IgD-negative memory B cell (primary cell): Measurements from ENCODE around the gene SLC13A3. TPM values are rescaled to one million over a fixed set of nuclear protein-coding genes. Genes with fewer than 3 reads are reported as not detected.
"Not testable (repeated sequence)": the region's sequence is repeated elsewhere in the genome, so short reads cannot be mapped to it uniquely, and the experiment has no call there.

Source experiments
- H3K27ac Mint-ChIP-seq, 3 donors: one replicate each; pipeline ENCODE4 v1.8.0; 2020 to 2022; ENCODE audit warnings: mild to moderate bottlenecking in 3 of 3, mixed read lengths in 3 of 3, moderate library complexity in 1 of 3
- H3K27me3 Mint-ChIP-seq: one replicate; pipeline ENCODE4 v1.8.0; 2021; ENCODE audit warnings: mixed read lengths
- H3K36me3 Mint-ChIP-seq: one replicate; pipeline ENCODE4 v1.8.0; 2020; ENCODE audit warnings: mild to moderate bottlenecking, mixed read lengths
- H3K4me1 Mint-ChIP-seq, 3 donors: one replicate each; pipeline ENCODE4 v1.8.0; 2020 to 2022; ENCODE audit warnings: mixed read lengths in 3 of 3, mild to moderate bottlenecking in 1 of 3
- H3K4me3 Mint-ChIP-seq, 4 donors: one replicate each; pipeline ENCODE4 v1.8.0; 2020 to 2022; ENCODE audit warnings: mild to moderate bottlenecking in 4 of 4, mixed read lengths in 4 of 4, moderate library complexity in 3 of 4
- H3K9me3 Mint-ChIP-seq, 3 donors: one replicate each; pipeline ENCODE4 v1.8.0; 2020 to 2021; ENCODE audit warnings: mixed read lengths in 3 of 3, mild to moderate bottlenecking in 1 of 3
- polyA plus RNA-seq: library from polyadenylated mRNA; unstranded; fragments of 300-500 nt; fragmentation: Illumina TruSeq; gene quantifications from one replicate; pipeline ENCODE4 v1.2.3, GENCODE V29; 2021

The SLC13A3 gene
- polyA plus RNA-seq, 1 donor from 2014 or later, result not detected

DNA sequence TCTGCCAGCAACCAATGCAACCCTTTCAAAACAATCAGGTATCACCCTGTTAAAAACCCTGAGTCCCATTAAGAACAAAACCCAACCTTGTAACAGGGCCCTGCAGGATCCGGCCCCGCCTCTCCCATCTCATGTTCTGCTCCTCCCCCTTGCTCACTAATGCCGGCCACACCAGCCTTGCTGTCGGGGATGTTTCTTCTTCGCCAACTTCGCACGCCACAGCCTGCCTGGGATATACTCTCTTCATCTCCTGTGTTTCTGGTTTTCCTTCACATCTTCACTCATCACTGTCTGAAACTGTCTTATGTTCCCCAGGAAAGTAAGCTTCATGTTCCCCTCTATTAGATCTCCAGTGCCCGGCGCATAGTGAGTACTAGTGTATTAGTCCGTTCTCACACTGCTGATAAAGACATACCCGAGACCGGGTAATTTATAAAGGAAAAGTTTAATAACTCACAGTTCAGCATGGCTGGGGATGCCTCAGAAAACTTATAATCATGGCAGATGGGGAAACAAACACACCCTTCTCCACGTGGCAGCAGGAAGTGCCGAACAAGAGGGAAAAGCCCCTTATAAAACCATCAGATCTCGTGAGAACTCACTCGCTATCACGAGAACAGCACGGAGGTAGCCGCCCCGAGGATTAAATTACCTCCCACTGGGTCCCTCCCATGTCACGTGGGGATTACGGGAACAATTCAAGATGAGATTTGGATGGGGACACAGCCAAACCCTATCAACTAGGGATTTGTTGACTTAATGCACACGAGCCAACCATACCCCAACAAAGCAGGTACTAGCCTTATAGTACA lies 32.9 kb upstream of the SLC13A3 start:
- peak overlapping the region in 1 of 4 donors; percentile 20 for H3K4me3 Mint-ChIP-seq

DNA sequence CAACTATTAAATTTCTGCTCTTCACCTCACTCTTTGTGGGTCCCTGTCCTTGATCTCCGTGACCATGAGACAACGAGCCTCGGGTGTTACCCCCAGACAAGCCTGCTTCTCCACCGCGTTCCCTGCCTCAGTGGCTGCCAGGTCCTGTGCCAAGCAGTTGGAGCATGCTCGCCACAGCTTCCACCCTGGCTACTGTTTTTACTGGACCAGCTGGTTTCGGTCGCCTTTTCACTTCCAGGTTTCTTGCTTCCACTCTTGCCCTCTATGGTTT lies 32.3 kb upstream of the SLC13A3 start:
- Mint-ChIP-seq H3K4me1 (peaks cover 31 to 43% (median 42%) of the 10 kb centered on the region in 3 donors), H3K27me3 (no peaks in the 10 kb centered on the region), H3K9me3 (no peaks in the 10 kb centered on the region), H3K4me3 (peak overlapping the region in 1 of 4 donors; percentile 17), H3K36me3 (no peaks in the 10 kb centered on the region), H3K27ac (no peak overlapping the region)

More for the DNA sequence above, 32.9 kb upstream of the SLC13A3 start:
- Mint-ChIP-seq H3K27me3 (no peaks in the 10 kb centered on the region), H3K27ac (no peak overlapping the region), H3K4me1 (peaks cover 32 to 44% (median 42%) of the 10 kb centered on the region in 3 donors), H3K9me3 (no peaks in the 10 kb centered on the region), H3K36me3 (no peaks in the 10 kb centered on the region)

DNA sequence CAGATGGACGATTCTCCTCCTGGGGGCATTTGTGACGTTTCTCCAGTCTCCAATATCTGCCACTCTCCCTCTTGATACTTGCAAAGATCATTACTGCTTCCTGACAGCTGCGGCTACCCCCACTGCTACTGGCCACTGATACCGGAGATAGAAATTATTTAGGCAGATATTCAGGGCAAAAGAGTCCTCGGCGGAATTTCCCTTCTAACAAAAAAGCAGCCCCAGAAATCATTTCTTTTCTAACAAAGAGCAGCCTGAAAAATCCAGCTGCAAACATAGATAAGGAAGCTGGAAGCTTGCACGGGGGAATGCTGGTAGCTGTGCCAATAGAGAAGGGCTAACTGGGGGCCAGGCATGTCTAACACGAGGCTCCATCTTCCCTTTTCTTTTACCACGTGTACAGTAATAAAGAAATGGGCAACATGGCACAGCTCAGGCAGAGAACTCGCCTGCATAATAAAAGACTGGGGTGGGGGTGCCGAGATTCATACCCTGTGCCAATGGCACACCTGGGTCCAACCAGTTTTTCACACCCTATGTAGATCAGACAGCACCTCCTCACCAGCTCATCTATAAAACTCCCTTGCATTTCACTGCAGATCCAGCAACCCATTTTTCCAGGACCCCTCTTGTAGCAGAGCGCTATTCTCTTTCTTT lies 31.9 kb upstream of the SLC13A3 start:
- peaks cover 3% of the 10 kb centered on the region for H3K36me3 Mint-ChIP-seq
- H3K27ac Mint-ChIP-seq, result peak overlapping the region in 1 of 3 donors; percentile 6
- H3K4me1 Mint-ChIP-seq, result peaks cover 28 to 38% (median 38%) of the 10 kb centered on the region in 3 donors
- H3K27me3 Mint-ChIP-seq, result no peaks in the 10 kb centered on the region
- peak overlapping the region in 1 of 4 donors; percentile 17 for H3K4me3 Mint-ChIP-seq
- no peaks in the 10 kb centered on the region for H3K9me3 Mint-ChIP-seq

DNA sequence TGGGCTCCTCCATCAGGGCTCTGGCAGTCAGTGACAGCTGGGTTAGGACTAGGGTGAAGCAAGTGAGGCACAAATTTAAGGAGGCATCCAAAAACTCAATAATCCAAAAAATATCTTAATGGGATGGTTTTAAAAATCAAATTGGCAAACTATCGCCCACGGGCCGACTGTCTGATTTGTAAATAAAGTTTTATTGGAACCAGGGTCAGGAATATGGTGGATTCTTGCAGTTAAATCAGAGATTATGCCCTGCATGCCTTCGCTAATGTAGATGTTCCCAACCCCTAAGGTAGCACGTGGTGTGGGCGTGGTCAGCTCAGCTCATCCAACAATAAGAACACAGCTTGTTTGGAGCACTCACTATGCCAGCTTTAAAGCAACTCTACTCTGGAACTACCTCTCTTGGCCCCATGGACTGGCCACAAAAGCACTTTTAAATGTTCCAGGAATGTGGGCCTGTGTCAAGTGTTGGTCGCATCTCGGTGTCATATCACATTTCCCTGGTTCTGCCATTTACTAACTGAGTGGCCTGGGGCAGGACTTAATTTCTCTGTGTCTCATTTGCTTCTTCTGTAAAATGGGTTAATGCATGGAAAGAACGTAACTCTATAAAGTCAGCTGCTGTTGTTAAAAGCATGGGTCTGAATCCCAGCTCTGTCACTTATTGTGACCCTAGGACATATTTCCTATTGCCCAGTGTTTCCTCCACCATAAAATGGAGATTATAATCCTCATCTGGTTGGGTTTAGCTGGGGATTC lies 31.0 kb upstream of the SLC13A3 start:
- Mint-ChIP-seq H3K36me3 (peaks cover 4% of the 10 kb centered on the region), H3K9me3 (no peaks in the 10 kb centered on the region), H3K4me3 (peak overlapping the region in 1 of 4 donors; percentile 53), H3K4me1 (peaks cover 21 to 33% (median 33%) of the 10 kb centered on the region in 3 donors), H3K27ac (peak overlapping the region in 1 of 3 donors; percentile 73), H3K27me3 (no peaks in the 10 kb centered on the region)

DNA sequence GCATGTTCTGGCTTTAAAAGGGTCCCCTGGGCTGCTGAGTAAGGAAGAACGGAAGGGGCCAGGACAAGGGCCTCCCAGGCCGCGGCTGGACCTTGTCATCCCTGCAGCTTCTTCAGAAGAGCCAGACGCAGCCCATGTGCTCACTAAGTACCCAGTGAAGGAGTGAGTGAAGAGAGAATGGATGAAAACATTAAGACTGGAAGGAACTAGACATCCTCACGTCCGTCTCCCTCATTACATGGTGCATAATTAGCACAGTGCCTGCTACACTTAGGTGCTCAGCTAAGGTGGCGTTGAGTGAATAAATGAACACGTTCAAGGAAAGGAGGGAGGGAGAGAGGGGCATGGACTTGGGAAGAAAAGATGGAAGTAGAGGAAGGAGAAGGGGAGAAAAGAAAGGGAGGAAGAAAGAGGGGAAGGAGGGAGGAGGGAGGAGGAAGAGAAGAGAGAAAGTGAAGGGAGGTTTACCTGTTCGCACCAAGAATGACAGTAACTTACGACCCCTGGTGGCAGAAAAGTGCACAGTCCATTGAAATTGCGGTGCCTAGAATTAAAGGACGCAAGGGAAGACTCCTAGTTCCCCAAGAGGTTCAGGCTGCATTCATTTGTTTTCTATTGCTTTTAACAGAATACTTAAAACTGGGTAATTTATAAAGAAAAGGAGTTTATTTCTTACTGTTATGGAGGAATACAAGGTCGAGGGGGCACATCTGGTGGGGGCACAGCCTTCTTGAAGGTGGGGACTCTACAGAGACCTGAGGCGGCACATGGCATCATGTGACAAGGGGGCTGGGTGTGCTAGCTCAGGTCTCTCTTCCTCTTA lies 30.0 kb upstream of the SLC13A3 start:
- Mint-ChIP-seq H3K27me3 (no peaks in the 10 kb centered on the region), H3K9me3 (no peaks in the 10 kb centered on the region), H3K27ac (peak overlapping the region in 1 of 3 donors; percentile 73), H3K36me3 (peaks cover 4% of the 10 kb centered on the region), H3K4me1 (peaks cover 17 to 27% (median 25%) of the 10 kb centered on the region in 3 donors), H3K4me3 (peak overlapping the region in 2 of 4 donors; percentile 53 to 60)

DNA sequence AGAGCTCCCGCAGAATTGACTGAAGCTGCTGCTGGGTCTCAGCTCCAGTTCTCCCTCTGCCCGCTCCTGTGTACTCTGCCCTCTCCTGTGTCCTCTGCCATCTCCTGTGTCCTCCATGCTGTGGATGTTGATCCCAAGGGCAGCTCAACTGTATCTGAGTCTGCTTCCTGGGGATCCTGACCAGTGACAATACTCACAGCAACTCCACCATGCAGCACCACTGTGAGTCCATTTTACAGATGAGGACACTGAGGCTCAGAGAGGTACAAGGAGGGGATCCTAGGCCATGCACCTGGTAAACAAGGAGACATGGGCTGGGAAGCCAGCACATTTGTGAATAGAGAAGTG lies 29.4 kb upstream of the SLC13A3 start:
- Mint-ChIP-seq H3K36me3 (peaks cover 4% of the 10 kb centered on the region), H3K4me1 (peaks cover 17 to 22% (median 19%) of the 10 kb centered on the region in 3 donors), H3K27ac (no peak overlapping the region), H3K27me3 (no peaks in the 10 kb centered on the region), H3K9me3 (no peaks in the 10 kb centered on the region), H3K4me3 (no peak overlapping the region)

DNA sequence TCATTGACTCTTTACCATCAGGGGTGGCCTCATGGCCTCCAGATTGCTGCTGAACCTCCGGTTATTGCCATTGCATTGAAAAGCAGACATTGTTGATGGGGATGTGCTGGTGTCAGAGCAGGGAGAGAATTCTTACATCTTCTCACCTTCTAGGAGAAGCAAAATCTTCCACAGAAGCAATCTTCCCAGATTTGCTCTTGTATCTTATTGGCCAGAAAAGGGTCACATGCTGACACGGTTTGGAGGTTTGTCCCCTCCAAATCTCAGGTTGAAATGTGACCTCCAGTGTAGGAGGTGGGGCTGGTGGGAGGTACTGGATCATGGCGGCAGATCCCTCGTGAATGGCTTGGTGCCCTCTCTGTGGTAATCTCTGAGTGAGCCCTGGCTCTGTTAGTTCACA lies 27.3 kb upstream of the SLC13A3 start:
- Mint-ChIP-seq H3K9me3 (no peaks in the 10 kb centered on the region), H3K27ac (no peak overlapping the region), H3K36me3 (peaks cover 4% of the 10 kb centered on the region), H3K4me3 (no peak overlapping the region), H3K27me3 (no peaks in the 10 kb centered on the region), H3K4me1 (peaks cover 8 to 17% (median 10%) of the 10 kb centered on the region in 3 donors)

DNA sequence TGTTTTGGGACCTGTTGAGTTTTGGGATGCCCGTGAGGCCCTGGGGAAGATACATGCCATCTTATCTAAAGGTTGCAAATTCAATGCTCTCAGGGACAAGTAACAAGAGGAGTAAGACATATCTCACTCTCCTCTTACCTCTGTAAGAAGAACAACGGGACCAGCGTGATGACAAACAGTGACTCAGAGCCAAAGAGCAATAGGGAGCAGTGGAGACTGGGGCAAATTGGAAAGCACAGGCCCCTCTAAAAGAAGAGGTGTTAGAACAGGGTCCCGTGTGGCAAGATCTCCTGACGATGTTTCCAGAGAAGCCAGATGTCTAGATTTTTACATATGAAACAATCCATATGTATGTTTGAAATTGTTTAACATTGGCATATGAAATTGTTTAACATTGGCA lies 26.3 kb upstream of the SLC13A3 start:
- H3K4me1 Mint-ChIP-seq, result peaks cover 5 to 8% (median 8%) of the 10 kb centered on the region in 3 donors
- H3K27me3 Mint-ChIP-seq, result no peaks in the 10 kb centered on the region
- peak overlapping the region in 1 of 3 donors; percentile 4 for H3K27ac Mint-ChIP-seq
- H3K36me3 Mint-ChIP-seq, result peaks cover 4% of the 10 kb centered on the region
- no peaks in the 10 kb centered on the region for H3K9me3 Mint-ChIP-seq
- no peak overlapping the region for H3K4me3 Mint-ChIP-seq

DNA sequence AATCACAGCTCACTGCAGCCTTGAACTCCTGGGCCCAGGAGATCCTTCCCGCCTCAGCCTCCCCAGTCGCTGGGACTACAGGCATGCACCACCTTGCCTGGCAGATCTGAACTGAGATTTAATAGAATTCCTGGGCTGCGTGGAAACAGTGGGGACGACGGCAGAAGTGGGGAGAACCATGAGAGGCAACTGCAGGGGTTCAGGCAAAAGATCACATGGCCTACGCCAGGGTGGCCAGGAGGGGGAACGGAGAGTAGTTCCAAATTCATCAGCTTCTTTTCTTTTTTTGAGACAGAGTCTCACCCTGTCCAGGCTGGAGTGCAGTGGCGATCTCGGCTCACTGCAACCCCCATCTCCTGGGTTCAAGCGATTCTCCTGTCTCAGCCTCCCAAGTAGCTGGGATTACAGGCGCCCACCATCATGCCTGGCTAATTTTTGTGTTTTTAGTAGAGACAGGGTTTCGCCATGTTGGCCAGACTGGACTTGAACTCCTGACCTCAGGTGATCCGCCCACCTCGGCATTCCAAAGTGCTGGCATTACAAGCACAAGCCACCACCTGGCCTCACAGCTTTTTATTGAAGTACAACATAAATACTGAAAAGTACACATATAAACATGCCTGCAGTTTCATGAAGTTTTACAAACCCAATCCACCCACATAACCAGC lies 25.5 kb upstream of the SLC13A3 start:
- H3K36me3 Mint-ChIP-seq, H3K9me3 Mint-ChIP-seq, H3K4me3 Mint-ChIP-seq, H3K27ac Mint-ChIP-seq, H3K27me3 Mint-ChIP-seq, H3K4me1 Mint-ChIP-seq: not testable (repeated sequence)

DNA sequence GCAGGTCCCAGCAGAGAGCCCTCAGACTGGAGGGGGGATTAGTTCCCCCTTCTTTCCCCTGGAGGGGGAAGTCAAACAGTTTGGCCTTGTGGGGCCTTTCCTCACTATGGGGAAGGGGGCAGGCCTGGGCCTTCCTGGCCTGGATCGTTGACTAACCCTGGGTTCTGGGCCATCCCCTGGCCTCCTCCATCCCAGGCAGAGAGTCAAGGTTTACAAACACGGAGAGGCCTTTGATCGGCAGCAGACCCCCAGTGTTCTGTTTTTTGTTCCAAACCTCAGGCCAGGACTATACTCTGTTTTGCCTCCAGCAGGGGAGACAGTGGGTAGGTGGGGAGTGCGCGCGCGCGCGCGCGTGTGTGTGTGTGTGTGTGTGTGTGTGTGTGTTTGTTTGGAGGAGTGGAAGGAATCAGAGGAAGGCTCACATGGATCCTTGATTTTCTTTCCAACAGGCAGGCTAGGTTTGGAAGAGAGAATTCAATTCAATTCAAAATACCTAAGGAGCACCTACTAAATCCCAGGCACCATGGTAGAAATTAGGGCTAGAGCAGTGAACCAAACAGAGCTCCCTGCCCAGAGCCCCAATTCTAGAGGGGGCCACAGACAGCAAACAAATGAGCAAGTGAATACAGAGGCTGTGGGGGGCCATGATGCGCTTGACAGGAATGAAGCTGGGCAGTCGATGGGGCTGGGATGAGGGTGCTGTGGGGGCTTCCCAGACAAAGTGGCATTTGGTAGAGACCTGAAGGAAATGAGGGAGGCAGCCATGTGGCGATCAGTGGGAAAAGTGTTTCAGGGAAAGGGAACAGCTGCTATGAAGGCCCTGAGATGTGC lies 23.2 kb upstream of the SLC13A3 start:
- no peaks in the 10 kb centered on the region for H3K4me1 Mint-ChIP-seq
- H3K9me3 Mint-ChIP-seq, result peaks cover 0 to 5% (median 1%) of the 10 kb centered on the region in 3 donors
- H3K36me3 Mint-ChIP-seq, result peaks cover 4% of the 10 kb centered on the region
- H3K27me3 Mint-ChIP-seq, result peaks cover 2% of the 10 kb centered on the region
- no peak overlapping the region for H3K27ac Mint-ChIP-seq
- H3K4me3 Mint-ChIP-seq, result no peak overlapping the region

DNA sequence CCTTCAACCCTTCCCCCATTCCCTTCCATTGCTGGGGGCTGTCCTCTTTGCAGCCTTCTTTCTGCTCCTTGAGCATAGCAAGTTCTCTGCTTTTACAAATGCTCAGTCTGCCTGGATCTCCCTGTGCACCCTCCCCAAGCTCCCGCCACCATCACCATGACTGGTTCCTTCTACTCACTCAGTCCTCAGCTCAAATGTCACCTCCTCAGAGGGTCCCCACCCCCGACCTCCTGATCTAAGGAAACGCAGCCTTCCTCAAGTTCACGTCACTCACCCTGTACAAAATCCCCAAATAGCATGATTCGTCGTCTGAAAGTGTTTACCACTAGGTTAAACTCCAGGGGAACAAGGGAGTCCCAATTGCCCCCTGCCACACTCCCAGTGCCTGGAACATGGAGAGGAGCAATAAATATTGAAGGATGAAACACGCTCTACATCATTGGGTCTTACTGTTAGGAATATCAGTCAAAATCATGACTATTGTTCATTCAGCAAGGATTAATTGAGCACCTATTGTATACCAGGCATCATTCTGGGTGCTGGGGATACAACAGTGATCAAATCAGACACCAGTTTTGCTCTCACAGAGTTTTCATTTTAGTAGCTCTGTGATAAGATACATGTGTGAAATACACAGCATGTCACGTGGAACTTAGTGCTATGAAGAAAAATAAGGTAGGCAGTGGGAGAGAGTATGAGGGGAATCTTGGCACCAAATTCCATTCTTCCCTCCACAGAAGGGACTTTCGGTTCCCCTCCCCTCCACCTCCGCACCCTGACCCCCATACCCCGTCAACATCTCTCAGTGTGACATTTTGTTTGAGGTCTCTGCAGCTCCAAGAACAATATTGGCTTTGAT lies 22.4 kb upstream of the SLC13A3 start:
- H3K9me3 Mint-ChIP-seq, result peaks cover 0 to 5% (median 1%) of the 10 kb centered on the region in 3 donors
- H3K27me3 Mint-ChIP-seq, result peaks cover 2% of the 10 kb centered on the region
- H3K27ac Mint-ChIP-seq, result no peak overlapping the region
- H3K36me3 Mint-ChIP-seq, result peaks cover 4% of the 10 kb centered on the region
- H3K4me1 Mint-ChIP-seq, result no peaks in the 10 kb centered on the region
- H3K4me3 Mint-ChIP-seq, result no peak overlapping the region

DNA sequence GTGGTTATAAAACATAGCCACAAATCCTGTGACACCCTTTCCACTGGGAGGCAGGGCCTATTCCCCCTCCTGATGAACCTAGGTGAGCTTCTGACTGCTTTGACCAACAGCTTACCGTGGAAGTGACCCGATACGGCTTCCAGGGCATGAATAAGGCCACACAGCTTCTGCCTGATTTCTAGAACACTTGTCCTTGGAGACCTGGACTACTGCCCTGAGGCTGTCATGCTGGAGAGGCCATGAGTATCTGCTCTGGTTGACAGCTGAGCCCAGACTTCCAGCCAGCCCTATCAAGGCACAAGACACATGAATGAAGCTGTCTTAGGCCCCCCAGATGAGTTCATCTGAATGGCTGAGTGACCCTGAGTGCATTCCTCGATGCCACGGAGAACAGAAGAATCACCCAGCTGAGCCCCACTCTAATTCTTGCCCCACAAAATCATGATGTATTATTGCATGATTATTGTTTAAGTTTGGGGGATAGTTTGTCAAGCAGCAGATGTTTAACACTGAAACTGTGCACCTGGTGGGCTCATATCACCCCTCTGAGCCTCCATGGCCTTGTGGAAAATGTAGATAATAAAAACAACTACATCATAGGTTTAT lies 21.4 kb upstream of the SLC13A3 start:
- H3K4me3 Mint-ChIP-seq, result no peak overlapping the region
- H3K27ac Mint-ChIP-seq, result no peak overlapping the region
- no peaks in the 10 kb centered on the region for H3K36me3 Mint-ChIP-seq
- H3K27me3 Mint-ChIP-seq, result peaks cover 2% of the 10 kb centered on the region
- H3K9me3 Mint-ChIP-seq, result peaks cover 0 to 5% (median 1%) of the 10 kb centered on the region in 3 donors
- no peaks in the 10 kb centered on the region for H3K4me1 Mint-ChIP-seq
